SK-N-SH (cell line): ENCODE measurements around the gene MSL3. TPM values are rescaled to one million over a fixed set of nuclear protein-coding genes. Genes with fewer than 3 reads are reported as not detected.

Experiments
- CTCF ChIA-PET: fragments of 300-600, 350-600 bp; formaldehyde crosslinking; extraction: SDS; loops from one replicate; lab custom pipeline; 2021; lab: Yijun Ruan, JAX
- POLR2A ChIA-PET: fragments of 350-600 bp; sonication (Branson Sonifier 250); formaldehyde crosslinking; extraction: SDS; loops from one replicate; lab custom pipeline; 2020; ENCODE audit warnings: antibody characterized with exemption, inconsistent platforms; lab: Yijun Ruan, JAX
- DNase-seq: peaks from one replicate; pipeline ENCODE4 v3.0.0; 2012
- H2AFZ ChIP-seq: fragments of 200-600 bp; sonication (generic); 2 replicates; pipeline ENCODE4 v1.8.1; 2016; ENCODE audit warnings: antibody characterized with exemption, mild to moderate bottlenecking, low read depth
- H3F3A ChIP-seq: fragments of 200-600 bp; sonication (generic); replicated peaks from 2 replicates; pipeline ENCODE3; 2016; ENCODE audit warnings: antibody characterized with exemption, mild to moderate bottlenecking; ENCODE audit not compliant: insufficient read depth
- H3K27ac ChIP-seq, 2 experiments: fragments of 200-500 bp in 1 of 2; fragments of 200-600 bp in 1 of 2; sonication (Bioruptor generic) in 1 of 2; sonication (generic), shearing (Covaris generic) in 1 of 2; 2 replicates each; pipeline versions ENCODE4 v1.5.1 to v1.6.1; 2014 to 2016; ENCODE audit warnings: low read depth in 2 of 2, inconsistent platforms in 1 of 2, low read length in 1 of 2, mild to moderate bottlenecking in 1 of 2, mixed read lengths in 1 of 2
- H3K27me3 ChIP-seq: fragments of 200-600 bp; sonication (generic), shearing (Covaris generic); 2 replicates; pipeline ENCODE4 v1.6.1; 2016; ENCODE audit warnings: mixed run types; ENCODE audit not compliant: insufficient read depth
- H3K36me3 ChIP-seq, 2 experiments: fragments of 200-500 bp in 1 of 2; fragments of 200-600 bp in 1 of 2; sonication (Bioruptor generic) in 1 of 2; sonication (generic) in 1 of 2; replicated peaks in 1 of 2; 2 replicates each; pipeline versions ENCODE3 to v1.5.1; 2014 to 2016; ENCODE audit warnings: low read length in 1 of 2, mild to moderate bottlenecking in 1 of 2; ENCODE audit not compliant: insufficient read depth in 2 of 2, control insufficient read depth in 1 of 2
- H3K4me1 ChIP-seq, 2 experiments: fragments of 200-500 bp in 1 of 2; fragments of 200-600 bp in 1 of 2; sonication (Bioruptor generic) in 1 of 2; sonication (generic), shearing (Covaris generic) in 1 of 2; 2 replicates each; pipeline versions ENCODE4 v1.5.1 to v1.6.1; 2014 to 2016; ENCODE audit warnings: low read depth in 1 of 2, low read length in 1 of 2, mixed run types in 1 of 2; ENCODE audit not compliant: insufficient read depth in 2 of 2, control insufficient read depth in 1 of 2
- H3K4me2 ChIP-seq: fragments of 200-600 bp; sonication (generic), shearing (Covaris generic); 2 replicates; pipeline ENCODE4 v1.6.1; 2017; ENCODE audit warnings: mixed run types
- H3K4me3 ChIP-seq, 2 experiments: fragments of 200-500 bp in 1 of 2; fragments of 200-600 bp in 1 of 2; sonication (Bioruptor generic) in 1 of 2; sonication (generic), shearing (Covaris generic) in 1 of 2; 2 replicates each; pipeline versions ENCODE4 v1.5.1 to v1.8.1; 2014 to 2016; ENCODE audit warnings: low read depth in 2 of 2, inconsistent platforms in 1 of 2, low read length in 1 of 2, mild to moderate bottlenecking in 1 of 2, mixed read lengths in 1 of 2, moderate library complexity in 1 of 2
- H3K79me2 ChIP-seq: fragments of 200-600 bp; sonication (generic); 2 replicates; pipeline ENCODE4 v1.8.1; 2017; ENCODE audit warnings: mild to moderate bottlenecking; ENCODE audit not compliant: insufficient read depth
- H3K9ac ChIP-seq: fragments of 200-600 bp; sonication (generic); 2 replicates; pipeline ENCODE4 v1.6.1; 2017; ENCODE audit warnings: mixed run types
- H3K9me2 ChIP-seq: fragments of 200-600 bp; sonication (generic); 2 replicates; pipeline ENCODE4 v1.6.1; 2017; ENCODE audit warnings: mixed run types
- H3K9me3 ChIP-seq: fragments of 200-600 bp; sonication (generic); 2 replicates; pipeline ENCODE4 v1.6.1; 2017; ENCODE audit warnings: mixed run types, mild to moderate bottlenecking, moderate library complexity
- H4K20me1 ChIP-seq: fragments of 200-600 bp; sonication (generic); 2 replicates; pipeline ENCODE4 v1.6.1; 2017; ENCODE audit warnings: mild to moderate bottlenecking, mixed run types; ENCODE audit not compliant: insufficient read depth
- CTCF ChIP-seq: fragments of 200-600 bp; sonication (generic); IDR thresholded peaks from 2 replicates; pipeline ENCODE4 v1.6.1; 2017; ENCODE audit warnings: antibody characterized with exemption, mild to moderate bottlenecking, moderate library complexity
- ELF1 ChIP-seq: IDR thresholded peaks from 2 replicates; pipeline ENCODE4 v1.4.0; 2012
- FOSL2 ChIP-seq: IDR thresholded peaks from 2 replicates; pipeline ENCODE4 v1.4.0; 2012; ENCODE audit warnings: low read depth, mild to moderate bottlenecking, moderate library complexity, borderline replicate concordance
- FOXJ3 ChIP-seq: sonication (generic); formaldehyde crosslinking; IDR thresholded peaks from 2 replicates; pipeline ENCODE4 v1.5.1; 2020; ENCODE audit warnings: mild to moderate bottlenecking, missing genetic modification reagents
- GABPA ChIP-seq: IDR thresholded peaks from 2 replicates; pipeline ENCODE4 v1.4.0; 2012; ENCODE audit warnings: low read depth, mild to moderate bottlenecking
- GATA2 ChIP-seq: sonication (generic); formaldehyde crosslinking; IDR thresholded peaks from 2 replicates; pipeline ENCODE4 v1.5.0; 2020; ENCODE audit warnings: mild to moderate bottlenecking, missing genetic modification reagents
- POLR2AphosphoS5 ChIP-seq: IDR thresholded peaks from 2 replicates; pipeline ENCODE4 v1.6.1; 2012; ENCODE audit warnings: low read depth, low read length
- RFX5 ChIP-seq: IDR thresholded peaks from 2 replicates; pipeline ENCODE4 v1.6.1; 2012; ENCODE audit warnings: mild to moderate bottlenecking, improper control_type of control experiment, low read length
- SMC3 ChIP-seq: IDR thresholded peaks from 2 replicates; pipeline ENCODE4 v1.6.1; 2012; ENCODE audit warnings: low read depth, low read length, improper control_type of control experiment
- TAF1 ChIP-seq: IDR thresholded peaks from 2 replicates; pipeline ENCODE4 v1.6.1; 2012; ENCODE audit warnings: low read depth, mild to moderate bottlenecking, low read length, moderate library complexity, borderline replicate concordance
- TCF12 ChIP-seq: IDR thresholded peaks from 2 replicates; pipeline ENCODE4 v1.4.0; 2012
- TEAD4 ChIP-seq: IDR thresholded peaks from 2 replicates; pipeline ENCODE4 v1.4.0; 2012; ENCODE audit warnings: mild to moderate bottlenecking, borderline replicate concordance; ENCODE audit not compliant: insufficient read depth
- WGBS: methylation state at CpG from one replicate; pipeline ENCODE4 v1.1.6; 2017; ENCODE audit warnings: low lambda C conversion rate; 5-methylcytosine and 5-hydroxymethylcytosine counted together
- polyA plus RNA-seq, 3 experiments: library from polyadenylated mRNA; depleted of rRNA; stranded (reverse); fragments of >200 nt; gene quantifications; 2 replicates each; pipeline ENCODE4 v1.2.3, GENCODE V29; 2012
- TF ChIP-seq, protein P1 (sequence below): IDR thresholded peaks from 2 replicates; pipeline ENCODE4; 2012
- TF ChIP-seq, protein P2 (sequence below): fragments of 150-350 bp; IDR thresholded peaks from 2 replicates; pipeline ENCODE4 v1.6.1; 2016; ENCODE audit warnings: mild to moderate bottlenecking, low read depth, low read length
- TF ChIP-seq, protein P3 (sequence below): fragments of 150-350 bp; IDR thresholded peaks from 2 replicates; pipeline ENCODE4 v1.6.1; 2017; ENCODE audit warnings: antibody characterized with exemption, low read length, low read depth, borderline replicate concordance

The MSL3 gene
- polyA plus RNA-seq, 1 of the 3 experiments (the other 2 are of a cell fraction): 21.8 TPM

- no peak for TF ChIP-seq ELF1
- no peak for TF ChIP-seq TAF1
- TF ChIP-seq SMC3: no peak
- TF ChIP-seq TCF12: no peak
- TF ChIP-seq, protein P1, sequence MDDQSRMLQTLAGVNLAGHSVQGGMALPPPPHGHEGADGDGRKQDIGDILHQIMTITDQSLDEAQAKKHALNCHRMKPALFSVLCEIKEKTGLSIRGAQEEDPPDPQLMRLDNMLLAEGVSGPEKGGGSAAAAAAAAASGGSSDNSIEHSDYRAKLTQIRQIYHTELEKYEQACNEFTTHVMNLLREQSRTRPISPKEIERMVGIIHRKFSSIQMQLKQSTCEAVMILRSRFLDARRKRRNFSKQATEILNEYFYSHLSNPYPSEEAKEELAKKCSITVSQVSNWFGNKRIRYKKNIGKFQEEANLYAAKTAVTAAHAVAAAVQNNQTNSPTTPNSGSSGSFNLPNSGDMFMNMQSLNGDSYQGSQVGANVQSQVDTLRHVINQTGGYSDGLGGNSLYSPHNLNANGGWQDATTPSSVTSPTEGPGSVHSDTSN: no peak
- TF ChIP-seq TEAD4: no peak
- TF ChIP-seq, protein P2, sequence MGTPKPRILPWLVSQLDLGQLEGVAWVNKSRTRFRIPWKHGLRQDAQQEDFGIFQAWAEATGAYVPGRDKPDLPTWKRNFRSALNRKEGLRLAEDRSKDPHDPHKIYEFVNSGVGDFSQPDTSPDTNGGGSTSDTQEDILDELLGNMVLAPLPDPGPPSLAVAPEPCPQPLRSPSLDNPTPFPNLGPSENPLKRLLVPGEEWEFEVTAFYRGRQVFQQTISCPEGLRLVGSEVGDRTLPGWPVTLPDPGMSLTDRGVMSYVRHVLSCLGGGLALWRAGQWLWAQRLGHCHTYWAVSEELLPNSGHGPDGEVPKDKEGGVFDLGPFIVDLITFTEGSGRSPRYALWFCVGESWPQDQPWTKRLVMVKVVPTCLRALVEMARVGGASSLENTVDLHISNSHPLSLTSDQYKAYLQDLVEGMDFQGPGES: no peak
- no peak for TF ChIP-seq CTCF
- no peak for TF ChIP-seq GABPA
- TF ChIP-seq, protein P3, sequence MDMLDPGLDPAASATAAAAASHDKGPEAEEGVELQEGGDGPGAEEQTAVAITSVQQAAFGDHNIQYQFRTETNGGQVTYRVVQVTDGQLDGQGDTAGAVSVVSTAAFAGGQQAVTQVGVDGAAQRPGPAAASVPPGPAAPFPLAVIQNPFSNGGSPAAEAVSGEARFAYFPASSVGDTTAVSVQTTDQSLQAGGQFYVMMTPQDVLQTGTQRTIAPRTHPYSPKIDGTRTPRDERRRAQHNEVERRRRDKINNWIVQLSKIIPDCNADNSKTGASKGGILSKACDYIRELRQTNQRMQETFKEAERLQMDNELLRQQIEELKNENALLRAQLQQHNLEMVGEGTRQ: no peak
- no peak for TF ChIP-seq FOSL2
- TF ChIP-seq RFX5: no peak
- TF ChIP-seq GATA2 (CRISPR knock-in tag): no peak
- no peak for TF ChIP-seq FOXJ3
- no peak for TF ChIP-seq POLR2AphosphoS5
- no peaks in the 10 kb centered on the region for H4K20me1 ChIP-seq
- H3K27me3 ChIP-seq: peaks cover 5% of the 10 kb centered on the region
- no peak overlapping the region for H3K4me2 ChIP-seq
- no peak overlapping the region for H3K4me3 ChIP-seq
- no peak overlapping the region for H3K27ac ChIP-seq
- no peaks in the 10 kb centered on the region for H3K9me3 ChIP-seq
- H3F3A ChIP-seq: no peaks in the 10 kb centered on the region
- H3K79me2 ChIP-seq: no peaks in the 10 kb centered on the region
- WGBS: 32% methylated on average over 5 of the region's 8 CpGs
- no peaks in the 10 kb centered on the region for H3K9me2 ChIP-seq
- ChIA-PET POLR2A (no interaction called here), CTCF (no interaction called here)
- H3K36me3 ChIP-seq: no peaks in the 10 kb centered on the region
- no peak overlapping the region for H3K9ac ChIP-seq
- DNase-seq: no peak
- H3K4me1 ChIP-seq: peaks cover 0 to under 1% of the 10 kb centered on the region in 2 experiments; a peak in 1 of 4 replicates
- H2AFZ ChIP-seq: no peak overlapping the region
Measured at GRCh38 chrX:11792461-11793421, 34.7 kb downstream of the MSL3 start.
